ENCODE measurements around the gene CYP26A1.

Gene CYP26A1

GRCh38 chr10:93065675-93066543, 7.8 kb upstream of the CYP26A1 start:
- no peak for DNase-seq

GRCh38 chr10:93066544-93066913, 7.2 kb upstream of the CYP26A1 start:
- DNase-seq, result no peak

DNA sequence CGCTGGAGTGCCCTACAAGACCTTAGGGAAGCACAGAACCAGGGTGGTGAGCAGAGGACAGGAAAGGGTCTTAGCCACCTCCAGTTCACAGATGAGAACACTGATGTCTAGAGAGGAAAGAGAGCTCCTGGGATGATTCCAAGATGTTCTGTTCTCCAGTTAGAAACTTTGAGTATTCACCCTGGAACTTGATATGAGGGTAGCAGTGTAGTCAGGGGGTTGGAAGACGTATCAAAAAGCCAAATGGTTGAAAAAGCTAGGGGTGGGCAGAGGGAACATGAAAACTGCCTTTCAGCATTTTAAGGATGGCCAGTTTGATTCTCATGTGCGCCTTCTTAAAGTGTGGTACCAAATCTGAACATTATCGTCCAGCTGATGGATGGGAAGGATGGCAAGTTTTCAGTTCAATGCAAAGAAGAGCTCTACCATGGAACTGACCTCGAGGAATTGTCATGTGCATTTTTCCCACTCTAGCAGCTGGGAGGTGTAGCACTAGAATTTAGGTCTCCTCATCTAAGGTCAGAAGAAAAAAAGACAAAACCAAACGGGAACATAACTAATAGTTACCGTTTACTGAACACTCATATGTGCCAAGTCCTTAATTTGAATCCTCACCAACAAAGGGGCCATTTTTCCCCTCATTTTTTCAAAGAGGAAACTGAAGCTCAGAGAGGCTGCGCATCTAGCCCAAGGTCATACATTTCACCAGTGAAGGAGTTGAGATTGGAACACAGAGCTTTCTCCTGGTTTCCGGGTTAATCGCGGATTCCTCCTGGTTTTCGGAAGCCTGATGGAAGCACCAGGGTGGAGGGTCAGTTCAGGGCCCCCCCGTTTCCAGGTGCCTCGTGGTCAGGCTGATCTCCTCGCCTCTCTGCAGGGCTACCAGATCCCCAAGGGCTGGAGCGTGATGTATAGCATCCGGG, 6.0 kb upstream of the CYP26A1 start:
- DNase-seq, result no peak

GRCh38 chr10:93068411-93069244, 5.1 kb upstream of the CYP26A1 start:
- no peak for DNase-seq

DNA sequence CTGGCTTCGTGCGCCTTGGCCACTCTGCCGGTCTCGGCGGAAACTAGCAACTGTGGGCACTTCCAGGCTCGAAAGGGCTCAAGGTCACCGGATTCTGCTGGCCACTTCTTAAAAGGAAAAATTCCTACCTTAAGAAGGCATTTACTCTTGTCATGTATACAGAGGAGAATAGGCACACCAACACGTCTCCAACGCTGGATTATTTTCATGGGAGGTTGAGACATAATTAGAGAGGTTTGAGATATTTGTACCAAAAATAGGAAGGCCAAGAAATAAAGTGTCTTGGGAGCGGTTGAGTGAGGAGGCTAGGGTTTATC, 4.5 kb upstream of the CYP26A1 start:
- no peak for DNase-seq

DNA sequence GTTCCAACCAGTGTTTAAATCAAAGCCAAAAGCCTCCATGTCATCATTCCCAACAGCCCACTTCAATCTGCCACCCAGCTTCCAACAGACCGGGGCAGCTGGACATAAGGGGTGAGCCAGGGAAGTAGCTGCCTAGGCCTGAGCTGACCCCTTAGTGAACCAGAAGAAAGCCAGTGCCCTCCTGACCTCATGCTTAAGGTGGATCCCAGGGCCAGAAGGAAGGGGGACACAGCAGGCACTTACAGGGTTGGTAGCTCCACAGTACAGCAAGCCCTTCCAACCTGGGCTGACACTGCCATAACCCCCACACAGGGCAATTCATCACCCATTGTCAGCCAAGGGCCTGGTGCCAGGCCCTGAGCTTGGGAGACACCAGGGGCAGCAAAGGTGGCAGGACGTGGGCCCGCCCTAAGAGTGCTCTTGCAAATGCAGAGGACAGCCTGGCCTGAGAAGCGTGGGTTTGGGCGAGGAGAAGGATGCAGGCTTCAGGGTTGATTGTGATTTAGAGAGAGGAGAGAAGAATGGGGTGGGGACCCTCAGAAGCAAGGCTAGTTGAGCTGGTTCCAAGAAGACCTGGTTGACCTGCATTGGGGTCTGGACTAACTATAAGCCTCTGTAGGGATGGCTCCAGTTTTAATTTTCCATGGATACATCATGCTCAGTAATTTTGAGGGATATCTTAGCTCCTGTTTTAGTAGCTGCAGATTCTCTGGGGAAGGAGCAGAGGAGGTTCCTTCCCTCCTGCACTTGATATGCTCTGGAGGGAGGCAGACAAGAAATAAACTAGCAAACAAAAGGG, 3.1 kb upstream of the CYP26A1 start:
- DNase-seq, result no peak

DNA sequence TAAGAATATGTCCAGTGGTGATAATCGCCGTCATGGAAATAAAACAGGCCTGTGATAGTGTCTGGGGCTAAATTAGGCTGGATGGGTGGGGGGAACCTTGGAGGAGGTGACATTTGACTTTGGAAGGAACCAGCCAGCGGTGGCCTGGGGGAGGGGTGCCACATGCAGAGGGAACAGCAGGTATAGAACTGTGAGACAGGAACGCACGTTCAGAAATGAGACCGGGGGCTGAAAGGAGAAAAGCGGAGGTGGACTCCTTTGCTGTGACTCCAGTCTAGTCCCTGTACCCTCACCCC, 2.6 kb upstream of the CYP26A1 start:
- DNase-seq, result no peak

DNA sequence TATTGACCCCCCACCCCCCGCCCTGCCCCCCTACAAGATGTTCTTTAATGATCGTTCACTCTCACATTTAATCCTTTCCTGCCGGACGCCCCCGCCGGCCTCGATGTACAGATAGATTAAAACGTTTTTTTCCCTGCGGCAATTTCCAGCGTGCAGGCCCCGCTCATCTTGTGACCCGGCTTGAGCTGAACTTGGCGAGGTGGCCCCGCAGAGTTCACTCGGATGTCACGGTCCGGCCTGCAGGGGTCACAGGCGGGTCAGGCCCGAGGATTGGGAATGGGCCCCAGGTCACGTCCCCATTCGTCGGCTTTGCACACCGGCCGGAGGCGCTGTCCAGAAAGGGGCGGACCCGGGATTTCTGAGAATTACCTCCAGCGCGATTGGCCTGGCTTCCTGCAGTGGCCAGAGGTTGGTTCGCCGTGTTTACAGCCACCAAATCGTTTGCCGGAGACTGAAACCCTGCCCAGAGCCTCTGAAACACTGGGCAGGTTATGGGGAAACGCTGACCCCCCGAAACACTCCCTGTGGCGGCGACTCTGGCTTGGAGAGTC, 1.9 kb upstream of the CYP26A1 start:
- DNase-seq, result no peak

DNA sequence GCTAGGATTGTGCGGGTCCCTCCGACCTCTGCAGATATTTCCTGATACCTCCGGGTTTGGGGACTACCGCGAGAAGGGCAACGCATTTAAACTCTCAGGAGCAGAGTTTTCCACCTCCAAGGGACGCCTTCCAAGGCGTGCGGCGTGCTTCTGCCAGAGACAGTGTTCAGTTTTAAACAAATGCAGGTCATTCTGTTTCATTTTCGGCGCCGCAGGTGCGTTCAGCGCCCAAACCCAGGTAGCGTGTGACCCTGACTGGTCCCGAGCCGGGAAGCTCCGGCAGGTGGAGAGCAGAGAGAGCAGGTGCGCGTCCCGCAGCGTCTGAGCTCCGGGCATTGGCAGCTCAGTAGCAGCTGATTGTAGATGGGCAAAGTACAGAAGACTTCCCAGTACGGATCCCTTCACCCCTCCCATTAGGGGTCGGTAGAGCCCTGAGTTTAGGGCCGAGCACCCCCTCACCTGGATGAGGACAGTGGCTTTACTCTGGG, 1.4 kb upstream of the CYP26A1 start:
- no peak for DNase-seq

DNA sequence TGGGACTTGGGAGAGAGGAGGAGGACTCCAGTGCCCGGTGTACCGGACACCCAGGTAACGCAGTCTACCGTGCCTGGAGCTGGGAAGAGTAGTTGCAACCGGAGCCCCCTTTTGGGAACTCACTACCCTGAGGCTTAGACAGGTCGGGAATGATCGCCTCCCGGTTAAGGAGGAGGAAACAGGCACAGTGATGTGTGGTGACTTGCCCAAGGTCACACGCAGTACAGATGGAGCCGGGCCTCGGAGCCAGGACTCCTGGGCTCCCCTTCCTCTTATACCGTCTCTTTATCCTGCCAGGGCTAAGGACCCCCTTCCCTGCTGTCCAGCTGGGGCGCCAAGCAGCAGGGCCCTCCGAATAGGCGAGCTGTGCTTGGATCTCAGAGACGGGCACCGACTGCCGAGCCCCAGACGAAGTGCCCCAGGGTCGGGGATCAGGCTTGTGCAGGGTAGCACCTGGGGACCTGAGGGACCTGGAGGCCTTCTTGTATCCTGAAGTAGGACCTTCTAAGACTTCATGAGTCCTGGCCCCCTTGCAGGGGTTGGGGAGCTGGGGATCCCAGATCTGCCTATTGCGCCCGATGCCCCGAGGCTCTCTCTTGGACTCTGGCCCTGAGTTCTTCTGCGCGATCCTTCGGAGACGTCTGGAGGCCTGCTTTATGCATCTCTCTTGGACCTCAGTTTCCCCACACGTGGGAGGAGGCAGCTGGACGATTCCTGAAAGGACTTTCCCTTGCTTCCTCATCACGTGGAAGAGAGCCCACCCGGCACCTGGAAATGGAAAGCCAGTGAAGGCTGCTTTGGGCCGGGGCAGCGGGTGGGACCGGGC, 767 bp upstream of the CYP26A1 start:
- no peak for DNase-seq

DNA sequence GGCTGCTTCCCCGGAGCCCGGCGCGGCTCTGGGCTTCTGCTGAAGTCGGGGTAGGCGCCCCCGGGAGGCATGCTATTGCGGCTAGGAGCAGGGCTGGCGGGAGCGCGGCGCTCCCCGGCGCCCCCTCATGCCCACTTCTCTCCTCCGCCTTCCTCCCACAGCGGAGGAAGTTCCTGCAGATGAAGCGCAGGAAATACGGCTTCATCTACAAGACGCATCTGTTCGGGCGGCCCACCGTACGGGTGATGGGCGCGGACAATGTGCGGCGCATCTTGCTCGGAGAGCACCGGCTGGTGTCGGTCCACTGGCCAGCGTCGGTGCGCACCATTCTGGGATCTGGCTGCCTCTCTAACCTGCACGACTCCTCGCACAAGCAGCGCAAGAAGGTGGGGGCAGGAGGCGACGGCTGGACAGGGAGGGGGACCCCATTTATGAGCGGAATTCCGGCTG, 479 bp downstream of the CYP26A1 start:
- no peak for DNase-seq

DNA sequence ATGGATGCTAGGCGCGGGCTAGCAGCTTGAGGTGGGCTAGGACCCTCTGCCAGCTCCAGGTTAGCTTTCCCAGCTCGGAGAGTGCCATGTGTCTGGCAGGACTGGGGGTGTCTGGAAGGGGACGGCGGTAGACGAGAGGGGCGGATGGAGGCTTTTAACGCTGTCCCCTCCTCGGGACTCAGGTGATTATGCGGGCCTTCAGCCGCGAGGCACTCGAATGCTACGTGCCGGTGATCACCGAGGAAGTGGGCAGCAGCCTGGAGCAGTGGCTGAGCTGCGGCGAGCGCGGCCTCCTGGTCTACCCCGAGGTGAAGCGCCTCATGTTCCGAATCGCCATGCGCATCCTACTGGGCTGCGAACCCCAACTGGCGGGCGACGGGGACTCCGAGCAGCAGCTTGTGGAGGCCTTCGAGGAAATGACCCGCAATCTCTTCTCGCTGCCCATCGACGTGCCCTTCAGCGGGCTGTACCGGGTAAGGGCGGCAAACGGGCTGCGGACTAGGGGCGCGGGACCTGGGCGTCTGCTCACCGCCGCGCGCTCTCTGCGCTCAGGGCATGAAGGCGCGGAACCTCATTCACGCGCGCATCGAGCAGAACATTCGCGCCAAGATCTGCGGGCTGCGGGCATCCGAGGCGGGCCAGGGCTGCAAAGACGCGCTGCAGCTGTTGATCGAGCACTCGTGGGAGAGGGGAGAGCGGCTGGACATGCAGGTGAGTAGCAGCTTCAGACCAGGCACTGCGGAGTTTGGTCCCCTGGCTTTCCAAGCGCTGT, 1.1 kb downstream of the CYP26A1 start:
- no peak for DNase-seq

GRCh38 chr10:93075369-93076221, 1.9 kb downstream of the CYP26A1 start:
- no peak for DNase-seq

DNA sequence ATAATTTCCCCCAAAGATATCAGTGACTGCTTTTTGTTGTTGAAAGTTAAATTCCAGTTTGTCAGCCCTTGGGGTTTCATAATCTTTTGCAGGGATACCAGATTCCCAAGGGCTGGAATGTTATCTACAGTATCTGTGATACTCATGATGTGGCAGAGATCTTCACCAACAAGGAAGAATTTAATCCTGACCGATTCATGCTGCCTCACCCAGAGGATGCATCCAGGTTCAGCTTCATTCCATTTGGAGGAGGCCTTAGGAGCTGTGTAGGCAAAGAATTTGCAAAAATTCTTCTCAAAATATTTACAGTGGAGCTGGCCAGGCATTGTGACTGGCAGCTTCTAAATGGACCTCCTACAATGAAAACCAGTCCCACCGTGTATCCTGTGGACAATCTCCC, 3.2 kb downstream of the CYP26A1 start:
- no peak for DNase-seq

- no peak for DNase-seq
Observed at GRCh38 chr10:93077860-93078337, 4.2 kb downstream of the CYP26A1 start.

GRCh38 chr10:93079663-93080349, 6.1 kb downstream of the CYP26A1 start:
- no peak for DNase-seq

- no peak for DNase-seq
Observed at GRCh38 chr10:93080350-93081046, 6.8 kb downstream of the CYP26A1 start.

DNA sequence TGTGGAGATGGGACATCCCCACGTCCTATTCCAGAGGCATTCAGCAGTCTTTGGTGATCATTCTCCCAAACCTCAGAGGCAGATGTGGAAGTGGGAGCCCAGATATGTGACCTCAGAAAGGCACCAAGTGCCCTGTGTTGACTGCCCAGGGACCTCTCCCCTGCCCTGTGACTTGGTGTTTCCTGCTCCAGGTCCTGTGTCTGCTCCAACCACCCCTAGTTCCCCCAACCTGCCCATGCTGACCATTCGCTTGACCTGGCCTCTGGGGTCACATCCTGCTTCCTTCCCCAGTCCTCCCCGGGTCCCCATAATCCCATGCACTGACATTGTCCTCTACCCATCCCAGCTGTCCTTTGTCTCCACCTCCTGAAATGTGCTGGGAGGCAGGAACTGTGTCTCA, 7.6 kb downstream of the CYP26A1 start:
- DNase-seq, result no peak
